IMR-90 (cell line): ENCODE data around the gene ALG8. TPM values are rescaled to one million over a fixed set of nuclear protein-coding genes. Genes with fewer than 3 reads are reported as not detected.

Experiments
- ATAC-seq: fragments of 200-7000 bp; cut with Tn5 transposase; 2 replicates; pipeline ENCODE4 v1.9.1; 2020; ENCODE audit warnings: low read depth, mild to moderate bottlenecking, moderate library complexity
- BruUV-seq: library from RNA; stranded (reverse); fragments of 400-500 nt; replicated peaks from 2 replicates; lab custom pipeline; 2021; lab: Mats Ljungman, UMichigan
- CTCF ChIA-PET: fragments of 300-600 bp; formaldehyde crosslinking; extraction: SDS; loops from one replicate; lab custom pipeline; 2021; ENCODE audit warnings: antibody characterized with exemption; lab: Yijun Ruan, JAX
- POLR2A ChIA-PET: fragments of 300-600 bp; sonication (Branson Sonifier 250); formaldehyde crosslinking; loops from one replicate; lab custom pipeline; 2022; ENCODE audit warnings: antibody characterized with exemption; ENCODE audit not compliant: unreplicated experiment; lab: Charles Lee
- DNase-seq: peaks from one replicate; pipeline ENCODE4 v3.0.0; 2013
- H2AFZ ChIP-seq: replicated peaks from 2 replicates; pipeline ENCODE3; 2013; ENCODE audit warnings: low read length, mild to moderate bottlenecking; ENCODE audit not compliant: poor library complexity
- H2AK5ac ChIP-seq: 2 replicates; pipeline ENCODE4 v1.6.1; 2013; ENCODE audit warnings: low read depth, low read length, inconsistent platforms
- H2AK9ac ChIP-seq: replicated peaks from 2 replicates; pipeline ENCODE3; 2013; ENCODE audit warnings: mild to moderate bottlenecking, low read depth, low read length, moderate library complexity; ENCODE audit not compliant: poor library complexity
- H2BK120ac ChIP-seq: 2 replicates; pipeline ENCODE4 v1.6.1; 2013; ENCODE audit warnings: low read depth, low read length, inconsistent platforms
- H2BK15ac ChIP-seq: 3 replicates; pipeline ENCODE4 v1.6.1; 2013; ENCODE audit warnings: low read depth, low read length, inconsistent platforms
- H2BK20ac ChIP-seq: 2 replicates; pipeline ENCODE4 v1.6.1; 2013; ENCODE audit warnings: low read depth, mild to moderate bottlenecking, inconsistent platforms, low read length, moderate library complexity
- H2BK5ac ChIP-seq: 2 replicates; pipeline ENCODE4 v1.6.1; 2013; ENCODE audit warnings: mild to moderate bottlenecking, low read depth, low read length, inconsistent platforms; ENCODE audit not compliant: poor library complexity, severe bottlenecking
- H3K14ac ChIP-seq: replicated peaks from 2 replicates; pipeline ENCODE4 v1.6.1; 2013; ENCODE audit warnings: low read depth, low read length, inconsistent platforms
- H3K18ac ChIP-seq: 2 replicates; pipeline ENCODE4 v1.6.1; 2013; ENCODE audit warnings: low read depth, low read length, control low read depth
- H3K23ac ChIP-seq: 2 replicates; pipeline ENCODE4 v1.6.1; 2013; ENCODE audit warnings: low read depth, low read length, inconsistent platforms
- H3K27ac ChIP-seq: 2 replicates; pipeline ENCODE4 v1.5.1; 2013; ENCODE audit warnings: mild to moderate bottlenecking, control low read depth, low read length; ENCODE audit not compliant: insufficient read depth
- H3K27me3 ChIP-seq: 2 replicates; pipeline ENCODE4 v1.6.1; 2013; ENCODE audit warnings: low read length; ENCODE audit not compliant: control insufficient read depth, insufficient read depth
- H3K36me3 ChIP-seq: 2 replicates; pipeline ENCODE4 v1.6.1; 2013; ENCODE audit warnings: low read length, mixed read lengths; ENCODE audit not compliant: control insufficient read depth, insufficient read depth
- H3K4ac ChIP-seq: 2 replicates; pipeline ENCODE4 v1.6.1; 2013; ENCODE audit warnings: low read depth, low read length, inconsistent platforms
- H3K4me1 ChIP-seq: 2 replicates; pipeline ENCODE4 v1.6.1; 2013; ENCODE audit warnings: low read length, mixed read lengths; ENCODE audit not compliant: control insufficient read depth, insufficient read depth
- H3K4me2 ChIP-seq: 2 replicates; pipeline ENCODE4 v1.6.1; 2013; ENCODE audit warnings: low read depth, mild to moderate bottlenecking, control low read depth, low read length, moderate library complexity
- H3K4me3 ChIP-seq: 2 replicates; pipeline ENCODE4 v1.5.1; 2013; ENCODE audit warnings: low read depth, mild to moderate bottlenecking, control low read depth, low read length, moderate library complexity; ENCODE audit not compliant: insufficient read depth
- H3K56ac ChIP-seq: 2 replicates; pipeline ENCODE4 v1.6.1; 2013; ENCODE audit warnings: low read length, inconsistent platforms; ENCODE audit not compliant: insufficient read depth; ENCODE audit errors: extremely low read depth
- H3K79me1 ChIP-seq, 2 experiments: 2 replicates each; pipeline ENCODE4 v1.6.1; 2013; ENCODE audit warnings: low read length in 2 of 2, inconsistent platforms in 1 of 2, low read depth in 1 of 2
- H3K9ac ChIP-seq: 2 replicates; pipeline ENCODE4 v1.6.1; 2013; ENCODE audit warnings: low read depth, low read length, control low read depth
- H3K9me1 ChIP-seq: 2 replicates; pipeline ENCODE4 v1.6.1; 2013; ENCODE audit warnings: low read length, inconsistent platforms; ENCODE audit not compliant: insufficient read depth
- H3K9me3 ChIP-seq: 2 replicates; pipeline ENCODE4 v1.6.1; 2013; ENCODE audit warnings: low read length; ENCODE audit not compliant: control insufficient read depth, insufficient read depth
- H4K20me1 ChIP-seq: 2 replicates; pipeline ENCODE4 v1.6.1; 2013; ENCODE audit warnings: low read length, inconsistent platforms; ENCODE audit not compliant: insufficient read depth
- H4K5ac ChIP-seq: 2 replicates; pipeline ENCODE4 v1.6.1; 2013; ENCODE audit warnings: mild to moderate bottlenecking, low read depth, low read length, control low read depth
- H4K8ac ChIP-seq, 2 experiments: 2 replicates each; pipeline ENCODE4 v1.6.1; 2013; ENCODE audit warnings: low read depth in 2 of 2, low read length in 2 of 2, control low read depth in 1 of 2, inconsistent platforms in 1 of 2
- H4K91ac ChIP-seq: 2 replicates; pipeline ENCODE4 v1.6.1; 2013; ENCODE audit warnings: low read depth, low read length, inconsistent platforms; ENCODE audit not compliant: insufficient read depth
- CEBPB ChIP-seq: IDR thresholded peaks from 2 replicates; pipeline ENCODE4 v1.6.1; 2012; ENCODE audit warnings: low read depth, low read length, improper control_type of control experiment
- ELK1 ChIP-seq: fragments of 150-350 bp; IDR thresholded peaks from 2 replicates; pipeline ENCODE4 v1.6.1; 2016; ENCODE audit warnings: low read depth, mild to moderate bottlenecking, low read length, moderate library complexity, borderline replicate concordance
- MAZ ChIP-seq: IDR thresholded peaks from 2 replicates; pipeline ENCODE4 v1.6.1; 2012; ENCODE audit warnings: low read depth, mild to moderate bottlenecking, low read length, improper control_type of control experiment, moderate library complexity, borderline replicate concordance
- MXI1 ChIP-seq: IDR thresholded peaks from 2 replicates; pipeline ENCODE4 v1.6.1; 2012; ENCODE audit warnings: low read depth, mild to moderate bottlenecking, low read length, moderate library complexity, borderline replicate concordance
- NFE2L2 ChIP-seq: fragments of 150-350 bp; IDR thresholded peaks from 2 replicates; pipeline ENCODE4 v1.6.1; 2016; ENCODE audit warnings: low read depth, mild to moderate bottlenecking, low read length
- RCOR1 ChIP-seq: IDR thresholded peaks from 2 replicates; pipeline ENCODE4 v1.6.1; 2012; ENCODE audit warnings: mild to moderate bottlenecking, low read length, improper control_type of control experiment; ENCODE audit not compliant: insufficient replicate concordance
- RFX5 ChIP-seq: IDR thresholded peaks from 2 replicates; pipeline ENCODE4 v1.8.0; 2012; ENCODE audit warnings: low read depth, mild to moderate bottlenecking, low read length, moderate library complexity
- SMC3 ChIP-seq: fragments of 150-350 bp; IDR thresholded peaks from 2 replicates; pipeline ENCODE4 v1.6.1; 2016; ENCODE audit warnings: low read depth, mild to moderate bottlenecking, antibody characterized with exemption, low read length, moderate library complexity
- USF2 ChIP-seq: fragments of 150-350 bp; IDR thresholded peaks from 2 replicates; pipeline ENCODE4 v1.6.1; 2017; ENCODE audit warnings: mild to moderate bottlenecking, antibody characterized with exemption, low read length, low read depth
- WGBS, 2 experiments: methylation state at CpG; one replicate each; pipeline versions ENCODE4 v1.1.5 to v1.1.7; 2013; ENCODE audit warnings: missing lambda C conversion rate in 2 of 2; ENCODE audit not compliant: insufficient read length in 1 of 2; ENCODE audit errors: extremely low coverage in 2 of 2; 5-methylcytosine and 5-hydroxymethylcytosine counted together
- dilution Hi-C: fragments of 300-500 bp; cut with HindIII; formaldehyde crosslinking; loops from one replicate; pipeline ENCODE4 v1.14.3; 2018; ENCODE audit warnings: low sequenced_read_pairs; ENCODE audit not compliant: unreplicated experiment
- in situ Hi-C: fragments of 300-500 bp; cut with MboI; formaldehyde crosslinking; loops from 3 replicates; pipeline ENCODE4 v1.14.3; 2019; ENCODE audit warnings: low sequenced_read_pairs, inconsistent platforms, mixed read lengths
- intact Hi-C: fragments of 100-400 bp; cut with micrococcal nuclease; formaldehyde crosslinking; loops from 2 replicates; pipeline ENCODE4 v1.10.0; 2022
- polyA plus RNA-seq, 3 experiments: library from polyadenylated mRNA; depleted of rRNA; stranded (reverse); fragments of >200 nt; gene quantifications; 2 replicates each; pipeline ENCODE4 v1.2.3, GENCODE V29; 2012; ENCODE audit warnings: low replicate concordance in 1 of 3
- total RNA-seq: library from RNA; depleted of rRNA; stranded (reverse); fragments of >200 nt; gene quantifications from 2 replicates; pipeline ENCODE4 v1.2.3, GENCODE V29; 2012
- TF ChIP-seq, protein P1 (sequence below): conservative IDR thresholded peaks from 2 replicates; pipeline ENCODE4 v1.5.1; 2012; ENCODE audit warnings: mild to moderate bottlenecking, low read depth, low read length, improper control_type of control experiment

Gene ALG8
- total and polyA plus RNA-seq, 2 of the 4 experiments (the other 2 are of a cell fraction), result 27.8 to 31.8 TPM

GRCh38 chr11:78111298-78111697 lies 28.1 kb downstream of the ALG8 start:
- H2AK5ac ChIP-seq, result no peak overlapping the region
- 0 out of 2 replicates have a peak, but pooled peaks cover 2% of the 10 kb centered on the region for H4K20me1 ChIP-seq
- H3K23ac ChIP-seq, result no peak overlapping the region
- no peak overlapping the region for H4K8ac ChIP-seq
- dilution Hi-C loops, result no loop called here
- no peaks in the 10 kb centered on the region for H3K9me3 ChIP-seq
- H3K9ac ChIP-seq, result no peak overlapping the region
- ChIA-PET CTCF (no interaction called here), POLR2A (no interaction called here)
- H3K36me3 ChIP-seq, result peaks cover 8% of the 10 kb centered on the region
- in situ Hi-C loops, result no loop called here
- H3K79me1 ChIP-seq, result no peaks in the 10 kb centered on the region; a peak in 1 of 4 replicates
- no CpG with 5 or more reads among the region's 2 CpGs for WGBS, 2 experiments
- no peak overlapping the region for H4K91ac ChIP-seq
- no peak overlapping the region for H3K27ac ChIP-seq
- no peak overlapping the region for H3K18ac ChIP-seq
- intact Hi-C loops, result no loop called here
- no peak overlapping the region for H3K4me3 ChIP-seq
- H2BK120ac ChIP-seq, result no peak overlapping the region
- H3K4me2 ChIP-seq, result no peak overlapping the region
- H4K5ac ChIP-seq, result no peak overlapping the region
- H3K14ac ChIP-seq, result no peak overlapping the region; the same call in 1 of the 2 replicates
- H3K27me3 ChIP-seq, result no peaks in the 10 kb centered on the region
- no peak for TF ChIP-seq ELK1
- TF ChIP-seq USF2, result no peak
- no peak for TF ChIP-seq CEBPB
- no peak for TF ChIP-seq RCOR1
- no peak for TF ChIP-seq SMC3
- no peak for TF ChIP-seq MAZ
- no peak for TF ChIP-seq NFE2L2
- TF ChIP-seq MXI1, result no peak
- TF ChIP-seq RFX5, result no peak
- TF ChIP-seq, protein P1, sequence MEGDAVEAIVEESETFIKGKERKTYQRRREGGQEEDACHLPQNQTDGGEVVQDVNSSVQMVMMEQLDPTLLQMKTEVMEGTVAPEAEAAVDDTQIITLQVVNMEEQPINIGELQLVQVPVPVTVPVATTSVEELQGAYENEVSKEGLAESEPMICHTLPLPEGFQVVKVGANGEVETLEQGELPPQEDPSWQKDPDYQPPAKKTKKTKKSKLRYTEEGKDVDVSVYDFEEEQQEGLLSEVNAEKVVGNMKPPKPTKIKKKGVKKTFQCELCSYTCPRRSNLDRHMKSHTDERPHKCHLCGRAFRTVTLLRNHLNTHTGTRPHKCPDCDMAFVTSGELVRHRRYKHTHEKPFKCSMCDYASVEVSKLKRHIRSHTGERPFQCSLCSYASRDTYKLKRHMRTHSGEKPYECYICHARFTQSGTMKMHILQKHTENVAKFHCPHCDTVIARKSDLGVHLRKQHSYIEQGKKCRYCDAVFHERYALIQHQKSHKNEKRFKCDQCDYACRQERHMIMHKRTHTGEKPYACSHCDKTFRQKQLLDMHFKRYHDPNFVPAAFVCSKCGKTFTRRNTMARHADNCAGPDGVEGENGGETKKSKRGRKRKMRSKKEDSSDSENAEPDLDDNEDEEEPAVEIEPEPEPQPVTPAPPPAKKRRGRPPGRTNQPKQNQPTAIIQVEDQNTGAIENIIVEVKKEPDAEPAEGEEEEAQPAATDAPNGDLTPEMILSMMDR, result no peak
- H3K4ac ChIP-seq, result no peak overlapping the region
- BruUV-seq, result no TSS peak
- H3K9me1 ChIP-seq, result peaks cover 4% of the 10 kb centered on the region; the same call in 1 of the 2 replicates
- DNase-seq (no peak), ATAC-seq (no peak)
- H2AFZ ChIP-seq, result no peak overlapping the region
- peak overlapping the region; percentile 38 for H2BK5ac ChIP-seq
- H2AK9ac ChIP-seq, result no peak overlapping the region
- no peak overlapping the region for H3K56ac ChIP-seq
- no peak overlapping the region for H2BK15ac ChIP-seq
- H3K4me1 ChIP-seq, result peaks cover 2% of the 10 kb centered on the region; the same call in 1 of the 2 replicates
- H2BK20ac ChIP-seq, result no peak overlapping the region
